CD4-positive, CD25-positive, alpha-beta regulatory T cell (primary cell): ENCODE data around the gene FN3KRP. TPM values are rescaled to one million over a fixed set of nuclear protein-coding genes. Genes with fewer than 3 reads are reported as not detected.

Experiments
- ATAC-seq, 2 donors: fragments of 150-1000 bp; cut with Tn5 transposase; one replicate each; pipeline ENCODE4 v1.10.0; 2021; ENCODE audit warnings: low read depth in 2 of 2, moderate number of reproducible peaks in 2 of 2, moderate library complexity in 1 of 2
- DNase-seq, 3 donors: peaks; one replicate each; pipeline versions ENCODE4 v3.0.0 to v3.0.0-alpha.2; 2012 to 2022; ENCODE audit warnings: mixed read lengths in 1 of 3
- H3K27ac ChIP-seq: one replicate; pipeline ENCODE4 v1.7.0; 2013; ENCODE audit warnings: mild to moderate bottlenecking, low read length; ENCODE audit not compliant: insufficient read depth, poor library complexity, severe bottlenecking
- H3K27me3 ChIP-seq: one replicate; pipeline ENCODE4 v1.7.0; 2013; ENCODE audit warnings: low read length; ENCODE audit not compliant: control insufficient read depth, insufficient read depth
- H3K36me3 ChIP-seq: one replicate; pipeline ENCODE4 v1.7.0; 2013; ENCODE audit warnings: mild to moderate bottlenecking, low read length, moderate library complexity; ENCODE audit not compliant: control insufficient read depth, insufficient read depth
- H3K4me1 ChIP-seq: 2 replicates; pipeline ENCODE4 v1.7.0; 2013; ENCODE audit warnings: mild to moderate bottlenecking, low read length; ENCODE audit not compliant: insufficient read depth, control insufficient read depth, poor library complexity, severe bottlenecking
- H3K4me3 ChIP-seq: one replicate; pipeline ENCODE4 v1.7.0; 2013; ENCODE audit warnings: low read depth, mild to moderate bottlenecking, low read length, moderate library complexity
- H3K9me3 ChIP-seq, 2 experiments: 1 replicate in 1 of 2; 2 replicates in 1 of 2; pipeline ENCODE4 v1.7.0; 2013; ENCODE audit warnings: low read length in 2 of 2, mild to moderate bottlenecking in 1 of 2, moderate library complexity in 1 of 2; ENCODE audit not compliant: control insufficient read depth in 2 of 2
- H3K27ac Mint-ChIP-seq, 3 donors: one replicate each; pipeline ENCODE4 v1.8.0; 2020 to 2022; ENCODE audit warnings: mild to moderate bottlenecking in 3 of 3, mixed read lengths in 3 of 3, moderate library complexity in 2 of 3
- H3K27me3 Mint-ChIP-seq: one replicate; pipeline ENCODE4 v1.8.0; 2022; ENCODE audit warnings: mild to moderate bottlenecking, mixed read lengths
- H3K36me3 Mint-ChIP-seq: one replicate; pipeline ENCODE4 v1.8.0; 2020; ENCODE audit warnings: mixed read lengths
- H3K4me1 Mint-ChIP-seq, 4 donors: one replicate each; pipeline ENCODE4 v1.8.0; 2020 to 2022; ENCODE audit warnings: mixed read lengths in 4 of 4, mild to moderate bottlenecking in 1 of 4
- H3K4me3 Mint-ChIP-seq, 4 donors: one replicate each; pipeline ENCODE4 v1.8.0; 2020 to 2022; ENCODE audit warnings: mild to moderate bottlenecking in 4 of 4, mixed read lengths in 4 of 4, moderate library complexity in 3 of 4
- H3K9me3 Mint-ChIP-seq, 7 donors: one replicate each; pipeline ENCODE4 v1.8.0; 2020 to 2022; ENCODE audit warnings: mixed read lengths in 7 of 7, mild to moderate bottlenecking in 3 of 7, moderate library complexity in 2 of 7
- polyA plus RNA-seq, 4 donors: library from polyadenylated mRNA; unstranded; fragments of 300-500 nt; fragmentation: Illumina TruSeq; gene quantifications; one replicate each; pipeline ENCODE4 v1.2.3, GENCODE V29; 2021
- total RNA-seq: library from RNA; stranded (reverse); gene quantifications from one replicate; pipeline ENCODE4 v1.2.3, GENCODE V29; 2022

The FN3KRP gene
- total and polyA plus RNA-seq, 5 donors from 2014 or later: 25.3 to 36.7 (median 32.1) TPM

GRCh38 chr17:82684228-82684841 lies 32.2 kb upstream of the FN3KRP start:
- Mint-ChIP-seq H3K36me3 (peaks cover 8% of the 10 kb centered on the region), H3K27ac (no peak overlapping the region), H3K27me3 (no peaks in the 10 kb centered on the region), H3K4me1 (peaks cover 0 to 4% (median 0%) of the 10 kb centered on the region in 4 donors), H3K4me3 (no peak overlapping the region), H3K9me3 (peaks cover 0 to 10% (median 7%) of the 10 kb centered on the region in 7 donors)
- ATAC-seq: no peak
- no peak overlapping the region for H3K27ac ChIP-seq
- DNase-seq: no peak
- H3K9me3 ChIP-seq: peaks cover 13 to 16% of the 10 kb centered on the region in 2 experiments
- no peaks in the 10 kb centered on the region for H3K27me3 ChIP-seq
- H3K36me3 ChIP-seq: peaks cover 3% of the 10 kb centered on the region
- H3K4me1 ChIP-seq: no peaks in the 10 kb centered on the region
- H3K4me3 ChIP-seq: no peak overlapping the region

- no peak overlapping the region for H3K27ac ChIP-seq
- H3K4me3 ChIP-seq: no peak overlapping the region
- H3K4me3 Mint-ChIP-seq: no peak overlapping the region
- H3K4me1 ChIP-seq: no peaks in the 10 kb centered on the region
- peaks cover 0 to 10% (median 7%) of the 10 kb centered on the region in 7 donors for H3K9me3 Mint-ChIP-seq
- peaks cover 13 to 16% of the 10 kb centered on the region in 2 experiments for H3K9me3 ChIP-seq
- H3K36me3 Mint-ChIP-seq: peaks cover 12% of the 10 kb centered on the region
- ATAC-seq (no peak), DNase-seq (no peak)
- no peak overlapping the region for H3K27ac Mint-ChIP-seq
- no peaks in the 10 kb centered on the region for H3K27me3 Mint-ChIP-seq
- H3K36me3 ChIP-seq: peaks cover 3% of the 10 kb centered on the region
- peaks cover 0 to 4% (median 2%) of the 10 kb centered on the region in 4 donors for H3K4me1 Mint-ChIP-seq
- H3K27me3 ChIP-seq: no peaks in the 10 kb centered on the region
Measured at GRCh38 chr17:82685291-82685690, 31.2 kb upstream of the FN3KRP start.

- H3K9me3 ChIP-seq: peaks cover 7 to 9% of the 10 kb centered on the region in 2 experiments
- DNase-seq (no peak), ATAC-seq (no peak)
- Mint-ChIP-seq H3K4me3 (peak overlapping the region in 1 of 4 donors; percentile 84), H3K9me3 (peaks cover 0 to 9% (median 6%) of the 10 kb centered on the region in 7 donors), H3K4me1 (peaks cover 0 to 4% (median 2%) of the 10 kb centered on the region in 4 donors), H3K27ac (no peak overlapping the region), H3K36me3 (peaks cover 16% of the 10 kb centered on the region), H3K27me3 (no peaks in the 10 kb centered on the region)
- no peak overlapping the region for H3K4me3 ChIP-seq
- H3K27me3 ChIP-seq: no peaks in the 10 kb centered on the region
- H3K27ac ChIP-seq: no peak overlapping the region
- no peaks in the 10 kb centered on the region for H3K4me1 ChIP-seq
- H3K36me3 ChIP-seq: no peaks in the 10 kb centered on the region
Measured at GRCh38 chr17:82686366-82687324, 29.9 kb upstream of the FN3KRP start.

- no peak overlapping the region for H3K27ac Mint-ChIP-seq
- H3K4me1 Mint-ChIP-seq: peaks cover 0 to 4% (median 2%) of the 10 kb centered on the region in 4 donors
- H3K27ac ChIP-seq: no peak overlapping the region
- peaks cover 8% of the 10 kb centered on the region for H3K36me3 Mint-ChIP-seq
- ATAC-seq: no peak
- no peaks in the 10 kb centered on the region for H3K27me3 Mint-ChIP-seq
- no peaks in the 10 kb centered on the region for H3K4me1 ChIP-seq
- H3K4me3 ChIP-seq: no peak overlapping the region
- H3K4me3 Mint-ChIP-seq: no peak overlapping the region
- H3K9me3 ChIP-seq: peaks cover 0 to under 1% of the 10 kb centered on the region in 2 experiments
- H3K9me3 Mint-ChIP-seq: peaks cover 0 to under 1% (median 0%) of the 10 kb centered on the region in 7 donors
- H3K36me3 ChIP-seq: no peaks in the 10 kb centered on the region
- no peak for DNase-seq
- no peaks in the 10 kb centered on the region for H3K27me3 ChIP-seq
Measured at GRCh38 chr17:82687375-82687861, 29.1 kb upstream of the FN3KRP start.

- no peak overlapping the region for H3K27ac Mint-ChIP-seq
- no peaks in the 10 kb centered on the region for H3K27me3 ChIP-seq
- DNase-seq: no peak
- H3K36me3 Mint-ChIP-seq: peaks cover 8% of the 10 kb centered on the region
- no peaks in the 10 kb centered on the region for H3K4me1 ChIP-seq
- H3K36me3 ChIP-seq: no peaks in the 10 kb centered on the region
- H3K4me3 ChIP-seq: no peak overlapping the region
- peaks cover 0 to 4% (median 2%) of the 10 kb centered on the region in 4 donors for H3K4me1 Mint-ChIP-seq
- H3K4me3 Mint-ChIP-seq: no peak overlapping the region
- no peak overlapping the region for H3K27ac ChIP-seq
- no peaks in the 10 kb centered on the region for H3K9me3 Mint-ChIP-seq
- no peak for ATAC-seq
- no peaks in the 10 kb centered on the region for H3K27me3 Mint-ChIP-seq
- H3K9me3 ChIP-seq: no peaks in the 10 kb centered on the region
Measured at GRCh38 chr17:82687871-82688270, 28.6 kb upstream of the FN3KRP start.

- Mint-ChIP-seq H3K4me3 (no peak overlapping the region), H3K4me1 (peaks cover 0 to 4% (median 2%) of the 10 kb centered on the region in 4 donors), H3K9me3 (peaks cover 0 to 2% (median 0%) of the 10 kb centered on the region in 7 donors), H3K27ac (no peak overlapping the region), H3K27me3 (no peaks in the 10 kb centered on the region), H3K36me3 (peaks cover 8% of the 10 kb centered on the region)
- Histone ChIP-seq H3K27ac (no peak overlapping the region), H3K4me3 (no peak overlapping the region), H3K36me3 (no peaks in the 10 kb centered on the region), H3K4me1 (no peaks in the 10 kb centered on the region), H3K27me3 (no peaks in the 10 kb centered on the region), H3K9me3 (peaks cover 0 to 2% of the 10 kb centered on the region in 2 experiments)
- no peak for ATAC-seq
- no peak for DNase-seq
Measured at GRCh38 chr17:82689077-82689476, 27.4 kb upstream of the FN3KRP start.

GRCh38 chr17:82690786-82691489 lies 25.6 kb upstream of the FN3KRP start:
- Mint-ChIP-seq H3K27ac (no peak overlapping the region), H3K36me3 (peaks cover 17% of the 10 kb centered on the region), H3K27me3 (peaks cover 8% of the 10 kb centered on the region), H3K4me3 (no peak overlapping the region), H3K9me3 (peaks cover 0 to 10% (median 0%) of the 10 kb centered on the region in 7 donors), H3K4me1 (peaks cover 0 to 8% (median 2%) of the 10 kb centered on the region in 4 donors)
- no peak overlapping the region for H3K27ac ChIP-seq
- no peak overlapping the region for H3K4me3 ChIP-seq
- H3K4me1 ChIP-seq: no peaks in the 10 kb centered on the region
- no peaks in the 10 kb centered on the region for H3K27me3 ChIP-seq
- ATAC-seq: no peak
- H3K9me3 ChIP-seq: peaks cover 8 to 10% of the 10 kb centered on the region in 2 experiments
- DNase-seq: no peak
- peaks cover 4% of the 10 kb centered on the region for H3K36me3 ChIP-seq
